H1 (cell line): ENCODE data around the gene ARFGEF3. TPM values are rescaled to one million over a fixed set of nuclear protein-coding genes. Genes with fewer than 3 reads are reported as not detected.
A peak's percentile ranks its signal among the peaks of the same experiment; 100 is the strongest.

Experiments used
- CTCF ChIA-PET: fragments of 300-600 bp; sonication (Branson Sonifier 250); formaldehyde crosslinking; loops from one replicate; lab custom pipeline; 2021; ENCODE audit not compliant: partially characterized antibody; lab: Charles Lee
- POLR2A ChIA-PET: fragments of 300-600 bp; sonication (Branson Sonifier 250); formaldehyde crosslinking; loops from one replicate; lab custom pipeline; 2021; ENCODE audit warnings: inconsistent platforms; ENCODE audit not compliant: partially characterized antibody; lab: Charles Lee
- DNase-seq, 2 experiments: peaks; one replicate each; pipeline versions ENCODE4 v3.0.0 to v3.0.0-alpha.2; 2010 to 2022; ENCODE audit warnings: low spot score in 2 of 2, low read depth in 1 of 2, mixed read lengths in 1 of 2
- FAIRE-seq: peaks from 2 replicates; lab custom pipeline; 2011; peaks lifted over from hg19 to GRCh38; lab: Jason Lieb, UNC
- H2AFZ ChIP-seq: 2 replicates; pipeline ENCODE4 v1.8.1; 2012; ENCODE audit warnings: low read length, inconsistent platforms
- H2AK5ac ChIP-seq: 2 replicates; pipeline ENCODE4 v1.6.1; 2013; ENCODE audit warnings: low read depth, low read length
- H2BK120ac ChIP-seq: replicated peaks from 2 replicates; pipeline ENCODE3; 2013; ENCODE audit warnings: low read depth, low read length, inconsistent platforms
- H2BK12ac ChIP-seq: 2 replicates; pipeline ENCODE4 v1.6.1; 2013; ENCODE audit warnings: low read depth, low read length
- H2BK15ac ChIP-seq: 2 replicates; pipeline ENCODE4 v1.6.1; 2013; ENCODE audit warnings: low read length
- H2BK20ac ChIP-seq: 2 replicates; pipeline ENCODE4 v1.6.1; 2013; ENCODE audit warnings: low read length
- H2BK5ac ChIP-seq: 2 replicates; pipeline ENCODE4 v1.6.1; 2013; ENCODE audit warnings: low read depth, low read length
- H3K14ac ChIP-seq: 2 replicates; pipeline ENCODE4 v1.6.1; 2013; ENCODE audit warnings: inconsistent platforms; ENCODE audit not compliant: insufficient read length
- H3K18ac ChIP-seq: 2 replicates; pipeline ENCODE4 v1.6.1; 2013; ENCODE audit warnings: low read length; ENCODE audit errors: extremely low read depth
- H3K23ac ChIP-seq: 2 replicates; pipeline ENCODE4 v1.6.1; 2013; ENCODE audit warnings: inconsistent platforms; ENCODE audit not compliant: insufficient read length
- H3K23me2 ChIP-seq: 2 replicates; pipeline ENCODE4 v1.6.1; 2013; ENCODE audit warnings: low read depth, low read length
- H3K27ac ChIP-seq: 2 replicates; pipeline ENCODE4 v1.6.1; 2011; ENCODE audit warnings: low read depth, low read length, inconsistent platforms
- H3K27me3 ChIP-seq, 4 experiments: replicated peaks in 1 of 4; 1 replicate in 1 of 4; 2 replicates in 3 of 4; pipeline versions ENCODE4 v1.6.1 to v1.8.1; 2011 to 2013; ENCODE audit warnings: low read length in 3 of 4, mild to moderate bottlenecking in 3 of 4, inconsistent platforms in 2 of 4, mixed read lengths in 2 of 4, moderate library complexity in 1 of 4; ENCODE audit not compliant: control insufficient read depth in 3 of 4, insufficient read depth in 3 of 4; ENCODE audit errors: extremely low read depth in 1 of 4
- H3K36me3 ChIP-seq, 4 experiments: 2 replicates each; pipeline versions ENCODE4 v1.6.1 to v1.8.1; 2011 to 2013; ENCODE audit warnings: mild to moderate bottlenecking in 4 of 4, low read length in 3 of 4, moderate library complexity in 2 of 4, control low read depth in 1 of 4, inconsistent platforms in 1 of 4; ENCODE audit not compliant: insufficient read depth in 4 of 4, control insufficient read depth in 2 of 4
- H3K4ac ChIP-seq: replicated peaks from 2 replicates; pipeline ENCODE3; 2013; ENCODE audit warnings: low read length, low read depth, mixed read lengths, inconsistent platforms; ENCODE audit not compliant: insufficient read length
- H3K4me1 ChIP-seq, 4 experiments: replicated peaks in 1 of 4; 1 replicate in 1 of 4; 2 replicates in 3 of 4; pipeline versions ENCODE4 v1.6.1 to v1.8.1; 2011 to 2013; ENCODE audit warnings: low read length in 3 of 4, inconsistent platforms in 2 of 4, mixed read lengths in 1 of 4; ENCODE audit not compliant: insufficient read depth in 4 of 4, control insufficient read depth in 3 of 4
- H3K4me2 ChIP-seq, 2 experiments: 2 replicates each; pipeline versions ENCODE4 v1.6.1 to v1.8.1; 2011 to 2013; ENCODE audit warnings: low read depth in 2 of 2, low read length in 2 of 2, control low read depth in 1 of 2, inconsistent platforms in 1 of 2, mild to moderate bottlenecking in 1 of 2; ENCODE audit not compliant: insufficient read depth in 1 of 2
- H3K4me3 ChIP-seq, 4 experiments: fragments of 200-600, 300-600 bp in 1 of 4; sonication (generic), shearing (Covaris generic), sonication (Bioruptor Twin) in 1 of 4; 2 replicates each; pipeline versions ENCODE4 v1.5.1 to v1.8.1; 2011 to 2016; ENCODE audit warnings: low read length in 4 of 4, low read depth in 3 of 4, control low read depth in 2 of 4, inconsistent platforms in 2 of 4, mild to moderate bottlenecking in 2 of 4, mixed read lengths in 1 of 4, moderate library complexity in 1 of 4; ENCODE audit not compliant: insufficient read depth in 2 of 4; ENCODE audit errors: extremely low read depth in 1 of 4
- H3K56ac ChIP-seq: replicated peaks from 2 replicates; pipeline ENCODE3; 2013; ENCODE audit warnings: low read depth, mild to moderate bottlenecking, mixed read lengths, low read length, inconsistent platforms; ENCODE audit not compliant: insufficient read length
- H3K79me1 ChIP-seq: 2 replicates; pipeline ENCODE4 v1.6.1; 2013; ENCODE audit warnings: low read depth, low read length, control low read depth
- H3K79me2 ChIP-seq, 2 experiments: 2 replicates each; pipeline versions ENCODE4 v1.6.1 to v1.8.1; 2012 to 2013; ENCODE audit warnings: low read length in 2 of 2, mild to moderate bottlenecking in 2 of 2, inconsistent platforms in 1 of 2; ENCODE audit not compliant: insufficient read depth in 2 of 2, control insufficient read depth in 1 of 2
- H3K9ac ChIP-seq, 4 experiments: replicated peaks in 1 of 4; 1 replicate in 1 of 4; 2 replicates in 3 of 4; pipeline versions ENCODE4 v1.6.1 to v1.8.1; 2011 to 2013; ENCODE audit warnings: low read depth in 3 of 4, low read length in 3 of 4, control low read depth in 2 of 4, mild to moderate bottlenecking in 2 of 4, moderate library complexity in 2 of 4, inconsistent platforms in 1 of 4; ENCODE audit errors: extremely low read depth in 1 of 4
- H3K9me3 ChIP-seq, 2 experiments: 2 replicates each; pipeline versions ENCODE4 v1.6.1 to v1.8.1; 2012 to 2013; ENCODE audit warnings: mild to moderate bottlenecking in 2 of 2, moderate library complexity in 2 of 2, control low read depth in 1 of 2, inconsistent platforms in 1 of 2, low read depth in 1 of 2, low read length in 1 of 2, mixed read lengths in 1 of 2; ENCODE audit not compliant: insufficient read depth in 2 of 2
- H4K20me1 ChIP-seq, 2 experiments: replicated peaks in 1 of 2; 2 replicates each; pipeline versions ENCODE3 to v1.8.1; 2011 to 2013; ENCODE audit warnings: inconsistent platforms in 2 of 2, low read length in 2 of 2, mild to moderate bottlenecking in 1 of 2; ENCODE audit not compliant: insufficient read depth in 2 of 2, control insufficient read depth in 1 of 2
- H4K5ac ChIP-seq: 2 replicates; pipeline ENCODE4 v1.6.1; 2013; ENCODE audit warnings: low read length, low read depth, mixed read lengths, inconsistent platforms; ENCODE audit not compliant: insufficient read length
- H4K8ac ChIP-seq: 2 replicates; pipeline ENCODE4 v1.8.0; 2013; ENCODE audit warnings: mild to moderate bottlenecking, moderate library complexity, low read length, inconsistent platforms; ENCODE audit not compliant: insufficient read depth; ENCODE audit errors: extremely low read depth
- H4K91ac ChIP-seq: replicated peaks from 2 replicates; pipeline ENCODE3; 2013; ENCODE audit warnings: low read length, mixed read lengths, inconsistent platforms; ENCODE audit not compliant: insufficient read length
- CBX5 ChIP-seq: fragments of 300-800, 300-1000 bp; sonication (generic); IDR thresholded peaks from 2 replicates; pipeline ENCODE4 v1.7.1; 2016; ENCODE audit warnings: antibody characterized with exemption, low read length, low read depth
- CHD1 ChIP-seq: IDR thresholded peaks from 2 replicates; pipeline ENCODE4 v1.6.1; 2012; ENCODE audit warnings: low read depth, low read length, improper control_type of control experiment
- EP300 ChIP-seq, 2 experiments: IDR thresholded peaks; 1 replicate in 1 of 2; 2 replicates in 1 of 2; pipeline ENCODE4 v1.6.1; 2011 to 2012; ENCODE audit warnings: low read depth in 2 of 2, low read length in 2 of 2, mild to moderate bottlenecking in 2 of 2, borderline replicate concordance in 1 of 2, inconsistent platforms in 1 of 2, moderate library complexity in 1 of 2
- POU5F1 ChIP-seq: IDR thresholded peaks from 2 replicates; pipeline ENCODE4 v1.6.1; 2011; ENCODE audit warnings: low read depth, mild to moderate bottlenecking, low read length, moderate library complexity
- RAD21 ChIP-seq, 2 experiments: IDR thresholded peaks in 1 of 2; conservative IDR thresholded peaks in 1 of 2; 2 replicates each; pipeline ENCODE4 v1.6.1; 2011; ENCODE audit warnings: low read depth in 2 of 2, low read length in 2 of 2, improper control_type of control experiment in 1 of 2, inconsistent platforms in 1 of 2, mild to moderate bottlenecking in 1 of 2, moderate library complexity in 1 of 2
- SIN3A ChIP-seq, 2 experiments: IDR thresholded peaks in 1 of 2; conservative IDR thresholded peaks in 1 of 2; 2 replicates each; pipeline ENCODE4 v1.6.1; 2011 to 2012; ENCODE audit warnings: low read length in 2 of 2, improper control_type of control experiment in 1 of 2, low read depth in 1 of 2, mild to moderate bottlenecking in 1 of 2
- TEAD4 ChIP-seq: IDR thresholded peaks from 2 replicates; pipeline ENCODE4 v1.6.1; 2012; ENCODE audit warnings: low read depth, low read length, inconsistent platforms, mixed read lengths
- WGBS, 2 experiments: shearing (Covaris generic) in 1 of 2; methylation state at CpG; one replicate each; pipeline versions ENCODE4 v1.1.6 to v1.1.7; 2013 to 2015; ENCODE audit warnings: low lambda C conversion rate in 2 of 2, mixed read lengths in 2 of 2, inconsistent platforms in 1 of 2, low coverage in 1 of 2, missing lambda C conversion rate in 1 of 2; ENCODE audit not compliant: insufficient replicate concordance in 2 of 2, insufficient coverage in 1 of 2, insufficient read length in 1 of 2; ENCODE audit errors: extremely low coverage in 1 of 2, missing lambda C conversion rate in 1 of 2; 5-methylcytosine and 5-hydroxymethylcytosine counted together
- polyA plus RNA-seq, 7 experiments: library from polyadenylated mRNA; depleted of rRNA in 3 of 7; stranded (reverse) in 5 of 7; unstranded in 2 of 7; fragments of >200 nt in 5 of 7; fragments of 200-250 nt in 2 of 7; gene quantifications; 1 replicate in 5 of 7; 2 replicates in 1 of 7; 4 replicates in 1 of 7; pipeline versions ENCODE4 v1.2.1 to v1.2.3, GENCODE V29; 2011 to 2013; ENCODE audit warnings: missing spikeins in 2 of 7, mixed read lengths in 2 of 7
- total RNA-seq: library from RNA; stranded (reverse); fragmentation: NEBNext Ultra II Directional; extraction: Animal tissue kit (Norgen Biotek cat#: 25700); gene quantifications from 2 replicates; pipeline ENCODE4 v1.2.1, GENCODE V29; 2021
- TF ChIP-seq, protein P1 (sequence below): IDR thresholded peaks from 2 replicates; pipeline ENCODE4 v1.6.1; 2011; ENCODE audit warnings: low read depth, mild to moderate bottlenecking, low read length; ENCODE audit not compliant: insufficient read depth
- TF ChIP-seq, protein P2 (sequence below): IDR thresholded peaks from 2 replicates; pipeline ENCODE4 v1.6.1; 2011; ENCODE audit warnings: low read length, improper control_type of control experiment

Gene ARFGEF3
- total and polyA plus RNA-seq, 2 of the 8 experiments (the other 6 are each of a cell fraction or from before 2014, with no cell fraction given): 5.8 to 23.2 TPM

DNA sequence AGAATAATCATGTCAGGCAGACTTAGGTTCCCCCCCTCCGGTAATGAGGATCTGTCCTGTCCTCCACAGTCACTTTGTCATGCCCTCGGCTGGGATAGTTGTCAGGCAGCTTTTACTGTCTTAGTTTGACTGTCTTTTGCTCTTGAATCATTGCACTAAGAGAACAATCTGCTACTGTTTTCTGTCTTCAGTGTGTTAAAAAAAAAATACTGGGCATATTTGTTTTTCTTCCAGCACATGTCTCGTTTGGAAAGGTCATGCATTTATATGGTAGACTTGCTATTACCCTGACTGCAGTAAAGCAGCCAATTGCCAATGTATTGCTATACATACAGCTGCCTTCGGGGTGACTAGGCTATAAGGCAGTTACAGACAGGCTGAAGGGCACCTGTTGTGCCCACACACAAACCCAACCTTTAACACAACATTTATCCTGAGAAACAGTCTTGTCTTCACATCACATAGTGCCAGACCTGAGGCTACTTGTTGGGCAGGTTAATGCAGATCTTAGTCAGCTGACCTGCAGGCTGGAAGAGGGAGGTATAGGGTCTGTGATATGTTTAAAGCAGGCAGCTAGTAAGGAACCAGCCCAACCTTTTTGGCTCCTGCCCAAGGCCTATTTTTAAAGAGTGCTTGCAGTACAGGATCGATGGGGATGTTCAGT lies 26.7 kb downstream of the ARFGEF3 start:
- no peak overlapping the region for H3K27ac ChIP-seq

More for the DNA sequence above, 26.7 kb downstream of the ARFGEF3 start:
- H3K9me3 ChIP-seq: no peaks in the 10 kb centered on the region
- DNase-seq (peak in 1 of 2 experiments; percentile 43), FAIRE-seq (no peak)
- no peak overlapping the region for H2BK120ac ChIP-seq
- H3K27me3 ChIP-seq: no peaks in the 10 kb centered on the region
- H3K79me2 ChIP-seq: peaks cover 0 to 7% of the 10 kb centered on the region in 2 experiments; a peak in 2 of 4 replicates
- no peaks in the 10 kb centered on the region for H4K20me1 ChIP-seq
- H2AFZ ChIP-seq: no peak overlapping the region
- H3K23ac ChIP-seq: no peak overlapping the region
- H2BK5ac ChIP-seq: no peak overlapping the region
- 0 out of 2 replicates have a peak overlapping the region, but pooled peaks have one; percentile 0 for H2BK12ac ChIP-seq
- H2AK5ac ChIP-seq: no peak overlapping the region
- no peak overlapping the region for H3K14ac ChIP-seq
- H3K4me3 ChIP-seq: no peak overlapping the region
- no peak overlapping the region for H2BK15ac ChIP-seq
- no peak overlapping the region for H2BK20ac ChIP-seq
- H3K79me1 ChIP-seq: peaks cover 5% of the 10 kb centered on the region; the same call in 1 of the 2 replicates
- 86% methylated on average over 5 of the region's 5 CpGs; no CpG with 5 or more reads in 1 of the 2 experiments for WGBS, 2 experiments
- H3K23me2 ChIP-seq: no peaks in the 10 kb centered on the region
- no peak overlapping the region for H3K4me2 ChIP-seq
- H4K8ac ChIP-seq: no peak overlapping the region
- no peak overlapping the region for H4K91ac ChIP-seq
- H3K4me1 ChIP-seq: peaks cover 6 to 14% (median 13%) of the 10 kb centered on the region in 4 experiments
- H3K9ac ChIP-seq: no peak overlapping the region
- ChIA-PET CTCF (interaction anchor here (0.7 to 1.4 kb wide), 5 partner anchors 9 to 216 kb away, joined by 3 to 5 read pairs (median 3); no protein-coding TSS in a partner anchor), POLR2A (interaction anchor here (0.6 to 1.1 kb wide), 2 partner anchors 26 to 322 kb away, joined by 3 read pairs; no protein-coding TSS in a partner anchor)
- no peak overlapping the region for H4K5ac ChIP-seq
- no peak overlapping the region for H3K56ac ChIP-seq
- no peak overlapping the region for H3K4ac ChIP-seq
- no peak for TF ChIP-seq CHD1
- TF ChIP-seq, protein P1, sequence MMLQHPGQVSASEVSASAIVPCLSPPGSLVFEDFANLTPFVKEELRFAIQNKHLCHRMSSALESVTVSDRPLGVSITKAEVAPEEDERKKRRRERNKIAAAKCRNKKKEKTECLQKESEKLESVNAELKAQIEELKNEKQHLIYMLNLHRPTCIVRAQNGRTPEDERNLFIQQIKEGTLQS: no peak
- TF ChIP-seq, protein P2, sequence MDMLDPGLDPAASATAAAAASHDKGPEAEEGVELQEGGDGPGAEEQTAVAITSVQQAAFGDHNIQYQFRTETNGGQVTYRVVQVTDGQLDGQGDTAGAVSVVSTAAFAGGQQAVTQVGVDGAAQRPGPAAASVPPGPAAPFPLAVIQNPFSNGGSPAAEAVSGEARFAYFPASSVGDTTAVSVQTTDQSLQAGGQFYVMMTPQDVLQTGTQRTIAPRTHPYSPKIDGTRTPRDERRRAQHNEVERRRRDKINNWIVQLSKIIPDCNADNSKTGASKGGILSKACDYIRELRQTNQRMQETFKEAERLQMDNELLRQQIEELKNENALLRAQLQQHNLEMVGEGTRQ: 0 out of 2 replicates have a peak, but pooled peaks have one; percentile 3
- no peak for TF ChIP-seq RAD21 (IDR thresholded peaks at IDR 0.05 in 1 of 2, conservative IDR thresholded peaks at IDR 0.05 in 1 of 2; ENCODE audit: low read depth in 2 of 2, low read length in 2 of 2)
- TF ChIP-seq EP300 (IDR thresholded peaks at IDR 0.05; ENCODE audit: borderline replicate concordance in 1 of 2, low read depth in 2 of 2, low read length in 2 of 2): no peak
- TF ChIP-seq POU5F1: no peak
- TF ChIP-seq SIN3A (conservative IDR thresholded peaks at IDR 0.05 in 1 of 2, IDR thresholded peaks at IDR 0.05 in 1 of 2; ENCODE audit: low read depth in 1 of 2, low read length in 2 of 2): no peak
- no peak for TF ChIP-seq CBX5
- TF ChIP-seq TEAD4: no peak
- no peaks in the 10 kb centered on the region for H3K36me3 ChIP-seq
- no peak overlapping the region for H3K18ac ChIP-seq
